H9 (cell line): ENCODE results near the gene TCF25. TPM values are rescaled to one million over a fixed set of nuclear protein-coding genes. Genes with fewer than 3 reads are reported as not detected.
"Not testable (repeated sequence)": the region's sequence is repeated elsewhere in the genome, so short reads cannot be mapped to it uniquely, and the experiment has no call there.

Experiments used
- DNase-seq: peaks from one replicate; pipeline ENCODE4 v3.0.0-alpha.2; 2017
- H2AFZ ChIP-seq: one replicate; pipeline ENCODE4 v1.6.1; 2013; ENCODE audit warnings: mild to moderate bottlenecking, low read length, control low read depth, moderate library complexity
- H2AK5ac ChIP-seq: 2 replicates; pipeline ENCODE4 v1.6.1; 2013; ENCODE audit warnings: low read length, control low read depth, mixed read lengths; ENCODE audit not compliant: insufficient read length
- H2BK120ac ChIP-seq: one replicate; pipeline ENCODE4 v1.6.1; 2013; ENCODE audit warnings: low read depth, mild to moderate bottlenecking, low read length, control low read depth, inconsistent platforms; ENCODE audit not compliant: poor library complexity, severe bottlenecking
- H2BK12ac ChIP-seq: 2 replicates; pipeline ENCODE4 v1.6.1; 2013; ENCODE audit warnings: low read length, control low read depth, mixed read lengths, low read depth; ENCODE audit not compliant: insufficient read length
- H2BK15ac ChIP-seq: 2 replicates; pipeline ENCODE4 v1.6.1; 2013; ENCODE audit warnings: low read depth, low read length, control low read depth
- H2BK20ac ChIP-seq: one replicate; pipeline ENCODE4 v1.6.1; 2013; ENCODE audit warnings: low read depth, mild to moderate bottlenecking, low read length, control low read depth, inconsistent platforms; ENCODE audit not compliant: poor library complexity, severe bottlenecking
- H2BK5ac ChIP-seq: 2 replicates; pipeline ENCODE4 v1.6.1; 2013; ENCODE audit warnings: low read length, control low read depth, mixed read lengths; ENCODE audit not compliant: insufficient read length
- H3K14ac ChIP-seq: 2 replicates; pipeline ENCODE4 v1.6.1; 2013; ENCODE audit warnings: low read length, control low read depth; ENCODE audit not compliant: insufficient read depth
- H3K18ac ChIP-seq: 2 replicates; pipeline ENCODE4 v1.6.1; 2013; ENCODE audit warnings: low read depth, mild to moderate bottlenecking, mixed read lengths, low read length, control low read depth; ENCODE audit not compliant: insufficient read length
- H3K23ac ChIP-seq: 2 replicates; pipeline ENCODE4 v1.6.1; 2013; ENCODE audit warnings: low read length, control low read depth, mixed read lengths, low read depth; ENCODE audit not compliant: insufficient read length
- H3K23me2 ChIP-seq: 2 replicates; pipeline ENCODE4 v1.6.1; 2013; ENCODE audit warnings: low read depth, mild to moderate bottlenecking, mixed read lengths, low read length, control low read depth; ENCODE audit not compliant: insufficient read length, poor library complexity, severe bottlenecking
- H3K27ac ChIP-seq: 2 replicates; pipeline ENCODE4 v1.5.1; 2013; ENCODE audit warnings: low read length, control low read depth, mixed read lengths, low read depth; ENCODE audit not compliant: insufficient read length
- H3K27me3 ChIP-seq: 2 replicates; pipeline ENCODE4 v1.6.1; 2013; ENCODE audit warnings: low read length, control low read depth, inconsistent platforms; ENCODE audit not compliant: insufficient read depth
- H3K4ac ChIP-seq: 2 replicates; pipeline ENCODE4 v1.6.1; 2013; ENCODE audit warnings: low read depth, mild to moderate bottlenecking, control low read depth, inconsistent platforms, low read length, moderate library complexity
- H3K4me1 ChIP-seq: 2 replicates; pipeline ENCODE4 v1.6.1; 2013; ENCODE audit warnings: low read length, control low read depth, inconsistent platforms; ENCODE audit not compliant: insufficient read depth
- H3K4me2 ChIP-seq: 2 replicates; pipeline ENCODE4 v1.6.1; 2013; ENCODE audit warnings: low read length, control low read depth, mixed read lengths; ENCODE audit not compliant: insufficient read length, insufficient read depth
- H3K56ac ChIP-seq: 2 replicates; pipeline ENCODE4 v1.6.1; 2013; ENCODE audit warnings: low read depth, mild to moderate bottlenecking, mixed read lengths, low read length, control low read depth; ENCODE audit not compliant: insufficient read length
- H3K79me1 ChIP-seq: 2 replicates; pipeline ENCODE4 v1.6.1; 2013; ENCODE audit warnings: low read depth, mild to moderate bottlenecking, moderate library complexity, low read length, control low read depth, inconsistent platforms; ENCODE audit not compliant: insufficient read depth, poor library complexity, severe bottlenecking
- H3K79me2 ChIP-seq: 2 replicates; pipeline ENCODE4 v1.6.1; 2013; ENCODE audit warnings: low read length, control low read depth, inconsistent platforms; ENCODE audit not compliant: insufficient read depth
- H3K9ac ChIP-seq: 2 replicates; pipeline ENCODE4 v1.6.1; 2013; ENCODE audit warnings: low read length, control low read depth, mixed read lengths; ENCODE audit not compliant: insufficient read length; ENCODE audit errors: extremely low read depth
- H3K9me3 ChIP-seq: one replicate; pipeline ENCODE4 v1.6.1; 2013; ENCODE audit warnings: low read depth, low read length, inconsistent platforms; ENCODE audit not compliant: control insufficient read depth
- H3T11ph ChIP-seq: one replicate; pipeline ENCODE4 v1.6.1; 2013; ENCODE audit warnings: mild to moderate bottlenecking, low read length, control low read depth, inconsistent platforms
- H4K20me1 ChIP-seq: one replicate; pipeline ENCODE4 v1.6.1; 2013; ENCODE audit not compliant: control insufficient read depth, insufficient read length, insufficient read depth
- H4K5ac ChIP-seq: 2 replicates; pipeline ENCODE4 v1.6.1; 2013; ENCODE audit warnings: low read depth, mild to moderate bottlenecking, mixed read lengths, low read length, control low read depth; ENCODE audit not compliant: insufficient read length
- H4K8ac ChIP-seq: replicated peaks from 2 replicates; pipeline ENCODE4 v1.6.1; 2013; ENCODE audit warnings: low read length, control low read depth, mixed read lengths, low read depth; ENCODE audit not compliant: insufficient read length
- H4K91ac ChIP-seq: 2 replicates; pipeline ENCODE4 v1.6.1; 2013; ENCODE audit warnings: low read depth, mild to moderate bottlenecking, moderate library complexity, mixed read lengths, low read length, control low read depth; ENCODE audit not compliant: insufficient read length
- H3K27ac Mint-ChIP-seq, 3 experiments: 2 replicates in 2 of 3; 3 replicates in 1 of 3; pipeline ENCODE4 v1.8.0; 2020 to 2021; ENCODE audit warnings: mixed read lengths in 3 of 3, mild to moderate bottlenecking in 1 of 3, moderate library complexity in 1 of 3
- H3K27me3 Mint-ChIP-seq: 2 replicates; pipeline ENCODE4 v1.8.0; 2021; ENCODE audit warnings: low read depth, mild to moderate bottlenecking, moderate library complexity, mixed read lengths
- H3K36me3 Mint-ChIP-seq, 3 experiments: 2 replicates in 2 of 3; 3 replicates in 1 of 3; pipeline ENCODE4 v1.8.0; 2020 to 2021; ENCODE audit warnings: low read depth in 3 of 3, mixed read lengths in 3 of 3; ENCODE audit not compliant: insufficient read depth in 1 of 3
- H3K4me1 Mint-ChIP-seq, 2 experiments: 2 replicates each; pipeline ENCODE4 v1.8.0; 2020; ENCODE audit warnings: mixed read lengths in 2 of 2
- H3K4me3 Mint-ChIP-seq, 2 experiments: 2 replicates in 1 of 2; 3 replicates in 1 of 2; pipeline ENCODE4 v1.8.0; 2020 to 2021; ENCODE audit warnings: mild to moderate bottlenecking in 2 of 2, mixed read lengths in 2 of 2, moderate library complexity in 1 of 2
- H3K9me3 Mint-ChIP-seq, 2 experiments: 2 replicates in 1 of 2; 3 replicates in 1 of 2; pipeline ENCODE4 v1.8.0; 2020; ENCODE audit warnings: mild to moderate bottlenecking in 2 of 2, mixed read lengths in 2 of 2, moderate library complexity in 1 of 2
- CTCF ChIP-seq: fragments of 200-600 bp; sonication (generic); conservative IDR thresholded peaks from 3 replicates; pipeline ENCODE4 v1.8.0; 2021; ENCODE audit warnings: antibody characterized with exemption, mild to moderate bottlenecking
- WGBS: extraction: QIAGEN DNeasy Blood & Tissue Kit; methylation state at CpG from one replicate; pipeline ENCODE4 v1.1.7; 2013; ENCODE audit warnings: missing lambda C conversion rate, low lambda C conversion rate, mixed read lengths; ENCODE audit not compliant: insufficient read length; ENCODE audit errors: extremely low coverage; 5-methylcytosine and 5-hydroxymethylcytosine counted together
- total RNA-seq: library from RNA; stranded (reverse); gene quantifications from 2 replicates; pipeline ENCODE4 v1.2.1, GENCODE V29; 2021

TCF25 gene
- total RNA-seq, 1 experiment from 2014 or later = 109 TPM

DNA sequence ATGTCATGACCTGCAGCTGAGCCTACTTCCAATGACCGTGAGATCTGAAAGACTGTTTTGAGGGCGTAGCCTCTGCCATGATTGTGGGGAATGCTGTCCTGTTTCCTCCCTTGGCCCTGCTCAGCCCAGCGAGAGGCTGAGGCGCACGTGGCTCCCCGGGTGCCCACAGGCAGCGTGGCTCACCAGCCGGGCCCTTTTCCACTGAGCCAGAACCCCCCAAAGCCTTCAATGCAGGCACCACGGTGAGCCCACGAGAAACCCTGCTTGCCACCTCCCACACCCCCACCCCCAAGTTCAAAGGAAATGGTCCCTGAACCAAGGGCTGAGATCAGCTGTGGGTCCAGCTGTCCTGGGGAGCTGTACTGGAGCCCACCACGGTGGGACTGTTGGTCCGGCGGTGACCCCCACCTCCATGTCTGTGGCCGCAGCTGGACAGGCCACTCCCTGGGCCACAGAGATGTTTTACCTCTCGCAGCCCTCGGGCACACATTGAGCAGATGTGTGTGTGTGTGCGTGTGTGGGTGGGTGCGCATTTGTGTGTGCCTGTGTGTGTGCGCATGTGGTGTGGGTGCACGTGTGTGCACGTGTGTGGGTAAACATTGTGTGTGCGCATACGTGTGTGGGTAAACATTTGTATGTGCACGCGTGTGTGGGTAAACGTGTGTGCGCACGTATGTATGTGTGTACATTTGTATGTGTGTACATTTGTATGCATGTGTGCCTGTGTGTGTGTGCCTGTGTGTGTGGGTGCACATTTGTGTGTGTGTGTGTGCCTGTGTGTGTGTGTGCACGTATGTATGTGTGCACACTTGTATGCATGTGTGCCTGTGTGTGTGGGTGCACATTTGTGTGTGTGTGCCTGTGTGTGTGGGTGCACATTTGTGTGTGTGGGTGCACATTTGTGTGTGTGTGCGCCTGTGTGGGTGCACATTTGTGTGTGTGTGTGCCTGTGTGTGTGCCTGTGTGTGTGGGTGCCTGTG is 40.3 kb downstream of the TCF25 start:
- H2BK5ac ChIP-seq = no peak overlapping the region
- no peaks in the 10 kb centered on the region for H3K4me1 ChIP-seq
- no peak overlapping the region for H2BK12ac ChIP-seq
- no peak overlapping the region for H2AK5ac ChIP-seq
- no peak overlapping the region for H3K4ac ChIP-seq
- H2BK15ac ChIP-seq = no peak overlapping the region
- H3K79me1 ChIP-seq = no peaks in the 10 kb centered on the region
- Mint-ChIP-seq H3K4me3 (peak overlapping the region in 1 of 2 experiments; percentile 14; a peak in 1 of 5 replicates), H3K36me3 (peaks cover 15 to 22% (median 22%) of the 10 kb centered on the region in 3 experiments; a peak in 6 of 7 replicates), H3K27me3 (peaks cover 1% of the 10 kb centered on the region), H3K27ac (peak overlapping the region in 2 of 3 experiments; percentile 44 to 91; a peak in 2 of 7 replicates), H3K9me3 (peaks cover 1 to 2% of the 10 kb centered on the region in 2 experiments; a peak in 2 of 5 replicates), H3K4me1 (peaks cover 3 to 11% of the 10 kb centered on the region in 2 experiments; a peak in 3 of 4 replicates)
- H4K20me1 ChIP-seq = no peaks in the 10 kb centered on the region
- no peaks in the 10 kb centered on the region for H3K9me3 ChIP-seq
- no peak overlapping the region for H3T11ph ChIP-seq
- peaks cover 8% of the 10 kb centered on the region for H3K23me2 ChIP-seq
- DNase-seq = no peak
- no peak overlapping the region for H3K4me2 ChIP-seq
- no peak overlapping the region for H3K9ac ChIP-seq
- H3K14ac ChIP-seq = no peak overlapping the region
- H3K23ac ChIP-seq = no peak overlapping the region
- no peak overlapping the region for H2AFZ ChIP-seq
- no peak overlapping the region for H4K8ac ChIP-seq
- H4K91ac ChIP-seq = no peak overlapping the region
- H3K56ac ChIP-seq = no peak overlapping the region
- no peaks in the 10 kb centered on the region for H3K79me2 ChIP-seq
- no peak overlapping the region for H3K18ac ChIP-seq
- H3K27me3 ChIP-seq = no peaks in the 10 kb centered on the region
- no peak overlapping the region for H2BK120ac ChIP-seq
- H2BK20ac ChIP-seq = no peak overlapping the region
- no peak for TF ChIP-seq CTCF
- H3K27ac ChIP-seq = no peak overlapping the region
- WGBS = no CpG with 5 or more reads among the region's 30 CpGs
- H4K5ac ChIP-seq = no peak overlapping the region

GRCh38 chr16:89914642-89915285 is 41.4 kb downstream of the TCF25 start:
- no CpG with 5 or more reads among the region's 11 CpGs for WGBS
- Mint-ChIP-seq H3K27me3 (peaks cover 11% of the 10 kb centered on the region), H3K27ac (peak overlapping the region in 1 of 3 experiments; percentile 48; a peak in 1 of 7 replicates), H3K4me1 (peaks cover 5 to 11% of the 10 kb centered on the region in 2 experiments), H3K36me3 (peaks cover 9 to 17% (median 14%) of the 10 kb centered on the region in 3 experiments; a peak in 6 of 7 replicates)
- not testable (repeated sequence) for H3K23me2 ChIP-seq, H2BK5ac ChIP-seq, DNase-seq, H3K14ac ChIP-seq, H3K9me3 ChIP-seq, H2BK120ac ChIP-seq, H3K4ac ChIP-seq, H3K27ac ChIP-seq, H2BK12ac ChIP-seq, H4K20me1 ChIP-seq, H3K4me3 Mint-ChIP-seq, H3K18ac ChIP-seq, H3T11ph ChIP-seq, H3K56ac ChIP-seq, H2AFZ ChIP-seq, H4K8ac ChIP-seq, H3K79me1 ChIP-seq, H3K4me1 ChIP-seq, H3K23ac ChIP-seq, H4K91ac ChIP-seq, H2BK15ac ChIP-seq, H3K9ac ChIP-seq, H3K27me3 ChIP-seq, H2BK20ac ChIP-seq, H3K9me3 Mint-ChIP-seq, H3K79me2 ChIP-seq, H4K5ac ChIP-seq, H2AK5ac ChIP-seq, H3K4me2 ChIP-seq
